HG03045 (cell line): ENCODE results near the gene DLGAP4.

ENCODE experiments used
- ATAC-seq: cut with Tn5 transposase; IDR thresholded peaks from one replicate; pipeline ENCODE4 v1.9.1; 2021; ENCODE audit warnings: mild to moderate bottlenecking, moderate library complexity; ENCODE audit not compliant: unreplicated experiment

DLGAP4 gene

GRCh38 chr20:36349384-36350170 lies 43.4 kb downstream of the DLGAP4 start:
- ATAC-seq = no peak

- ATAC-seq = no peak
These were observed 44.3 kb downstream of the DLGAP4 start for GRCh38 chr20:36350439-36350838.

GRCh38 chr20:36351937-36352336 lies 45.8 kb downstream of the DLGAP4 start:
- no peak for ATAC-seq

DNA sequence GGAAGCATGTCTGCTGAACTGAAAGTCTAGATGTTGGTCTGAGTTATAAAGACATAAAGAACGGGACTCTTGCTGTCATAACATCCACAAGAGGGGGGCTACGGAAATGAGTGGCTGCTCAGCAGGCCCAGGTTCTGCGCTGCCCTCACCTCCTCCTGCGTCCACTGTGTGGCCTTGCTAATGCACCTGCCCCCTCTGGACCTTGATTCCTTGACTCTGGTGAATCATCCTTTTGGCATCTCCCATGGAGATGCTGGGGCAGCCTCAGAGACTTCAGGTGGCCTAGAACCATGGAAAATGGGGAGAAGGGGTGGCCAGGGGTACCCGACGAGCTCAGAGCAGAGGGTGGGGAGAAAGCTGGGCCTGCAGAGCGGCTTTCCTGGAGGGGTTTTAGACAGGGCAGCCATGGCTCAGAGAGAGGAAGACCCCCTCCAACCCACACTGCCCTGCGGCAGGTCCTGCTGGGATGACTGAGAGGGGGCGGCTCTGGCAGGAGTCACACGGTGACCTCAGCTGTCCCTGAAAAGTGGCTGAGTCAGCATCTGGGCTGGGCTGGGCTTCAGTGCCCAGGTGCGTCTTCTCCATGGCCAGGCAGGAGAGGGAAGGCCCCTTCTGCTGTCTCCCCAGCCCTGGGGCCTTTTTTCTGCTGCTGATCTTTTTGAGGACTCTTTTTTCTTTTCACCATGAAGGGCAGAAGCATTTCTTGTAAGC lies 46.9 kb downstream of the DLGAP4 start:
- no peak for ATAC-seq

DNA sequence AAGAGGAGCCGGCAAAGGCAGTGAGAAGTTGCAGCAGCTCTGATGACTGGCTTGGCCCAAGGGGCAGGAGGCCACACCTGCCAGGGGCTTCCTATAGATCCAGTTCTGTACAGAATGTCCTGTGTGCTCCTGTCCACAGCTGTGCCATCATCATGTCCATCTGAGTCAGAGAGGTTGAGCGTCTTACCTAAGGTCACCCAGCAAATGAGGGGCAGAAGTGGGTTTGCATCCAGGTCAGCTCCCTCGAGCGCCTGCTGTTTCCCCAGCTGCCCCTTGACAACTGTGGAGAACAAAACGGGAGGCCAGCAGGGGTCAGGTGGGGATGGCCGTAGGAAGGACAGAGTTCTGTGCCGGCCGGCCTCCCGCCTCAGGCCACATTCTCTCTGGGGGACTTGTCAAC lies 47.6 kb downstream of the DLGAP4 start:
- no peak for ATAC-seq

DNA sequence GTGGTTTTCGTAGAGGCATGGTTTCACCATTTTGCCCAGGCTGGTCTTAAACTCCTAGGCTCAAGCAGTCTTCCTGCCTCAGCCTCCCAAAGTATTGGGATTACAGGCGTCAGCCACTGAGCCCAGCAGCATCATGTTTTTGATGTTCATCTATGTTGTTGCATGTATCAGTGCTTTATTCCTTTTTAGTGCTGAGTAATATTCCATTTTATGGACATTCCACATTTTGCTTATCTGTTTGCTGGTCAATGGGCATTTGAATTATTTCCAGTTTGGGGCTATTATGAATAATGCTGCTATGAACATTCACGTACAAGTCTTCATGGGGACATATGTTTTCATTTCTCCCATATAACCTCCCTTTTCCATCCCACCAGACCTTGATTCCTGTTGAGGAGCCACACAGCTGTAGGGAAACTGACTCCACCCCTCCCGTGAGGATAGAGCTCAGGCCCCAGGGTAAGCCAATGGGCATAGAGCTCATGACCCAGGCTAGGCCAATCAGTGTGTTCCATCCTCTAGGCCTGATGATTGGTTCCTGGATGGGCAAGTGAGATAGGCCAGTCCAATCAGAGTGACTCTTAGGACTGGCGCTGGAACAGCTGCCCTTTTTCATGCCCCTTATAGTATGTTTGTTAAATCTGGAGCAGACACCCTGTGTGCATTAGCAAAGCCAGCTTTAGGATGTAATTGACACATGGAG lies 49.5 kb downstream of the DLGAP4 start:
- no peak for ATAC-seq

DNA sequence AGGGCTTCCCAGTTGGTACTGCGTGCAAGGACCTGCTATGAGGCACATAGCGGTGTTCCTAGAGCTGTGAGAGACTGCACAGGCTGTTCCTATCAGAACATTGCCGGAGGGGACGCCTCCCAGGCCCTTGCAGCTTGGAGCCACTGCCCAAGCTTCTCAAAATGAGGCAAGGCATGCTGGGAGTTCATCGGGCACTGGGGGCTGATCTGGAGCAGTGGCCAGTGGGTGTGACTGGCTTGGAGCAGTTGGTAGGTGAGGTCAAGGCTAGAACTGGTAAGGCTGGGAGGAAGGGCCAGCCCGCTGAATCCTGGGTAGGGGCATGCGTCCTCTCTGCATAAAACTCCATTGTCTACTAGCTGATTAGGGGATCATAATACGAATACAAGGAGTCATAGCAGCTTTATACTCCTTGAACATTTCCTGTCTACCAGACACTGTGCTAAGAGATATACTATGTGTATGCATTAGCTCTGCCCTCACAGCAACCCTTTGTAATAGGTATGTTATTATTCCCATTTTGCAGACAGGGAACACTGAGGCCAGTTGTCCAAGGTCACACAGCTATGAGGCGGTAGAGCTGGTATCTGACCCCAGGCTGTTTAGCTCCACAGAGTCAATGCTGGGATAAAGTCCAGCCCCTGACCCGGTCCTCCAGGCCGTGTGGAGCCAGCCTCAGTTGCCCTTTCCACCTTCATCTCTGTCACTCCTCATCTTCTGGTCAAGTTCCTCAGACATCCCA lies 53.7 kb downstream of the DLGAP4 start:
- no peak for ATAC-seq

DNA sequence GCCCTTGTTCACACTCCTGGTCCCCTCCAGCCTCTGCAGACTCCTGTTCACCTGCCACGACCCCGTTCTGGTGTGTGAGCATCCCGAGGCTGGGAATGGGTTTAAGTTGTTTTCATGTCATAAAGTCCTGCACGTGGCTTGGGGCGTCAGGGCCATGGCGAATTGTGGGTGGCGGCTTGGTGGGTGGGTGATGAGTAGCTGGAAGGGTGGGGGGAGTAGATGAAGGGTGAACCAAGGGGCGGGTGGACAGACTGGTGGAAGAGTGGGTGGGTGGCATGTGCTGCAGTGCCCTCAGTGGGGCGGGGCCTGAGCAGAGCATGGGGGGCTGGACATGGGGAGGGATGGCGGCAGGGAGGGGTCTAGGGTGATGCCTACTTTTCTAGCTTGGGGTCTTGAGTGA lies 54.3 kb downstream of the DLGAP4 start:
- ATAC-seq = no peak

- ATAC-seq = no peak
These were observed 55.3 kb downstream of the DLGAP4 start for GRCh38 chr20:36361406-36361805.

GRCh38 chr20:36362261-36362660 lies 56.1 kb downstream of the DLGAP4 start:
- ATAC-seq = no peak

- ATAC-seq = no peak
These were observed 57.0 kb downstream of the DLGAP4 start for GRCh38 chr20:36362978-36363713.

- no peak for ATAC-seq
These were observed 58.4 kb downstream of the DLGAP4 start for GRCh38 chr20:36364506-36364905.

DNA sequence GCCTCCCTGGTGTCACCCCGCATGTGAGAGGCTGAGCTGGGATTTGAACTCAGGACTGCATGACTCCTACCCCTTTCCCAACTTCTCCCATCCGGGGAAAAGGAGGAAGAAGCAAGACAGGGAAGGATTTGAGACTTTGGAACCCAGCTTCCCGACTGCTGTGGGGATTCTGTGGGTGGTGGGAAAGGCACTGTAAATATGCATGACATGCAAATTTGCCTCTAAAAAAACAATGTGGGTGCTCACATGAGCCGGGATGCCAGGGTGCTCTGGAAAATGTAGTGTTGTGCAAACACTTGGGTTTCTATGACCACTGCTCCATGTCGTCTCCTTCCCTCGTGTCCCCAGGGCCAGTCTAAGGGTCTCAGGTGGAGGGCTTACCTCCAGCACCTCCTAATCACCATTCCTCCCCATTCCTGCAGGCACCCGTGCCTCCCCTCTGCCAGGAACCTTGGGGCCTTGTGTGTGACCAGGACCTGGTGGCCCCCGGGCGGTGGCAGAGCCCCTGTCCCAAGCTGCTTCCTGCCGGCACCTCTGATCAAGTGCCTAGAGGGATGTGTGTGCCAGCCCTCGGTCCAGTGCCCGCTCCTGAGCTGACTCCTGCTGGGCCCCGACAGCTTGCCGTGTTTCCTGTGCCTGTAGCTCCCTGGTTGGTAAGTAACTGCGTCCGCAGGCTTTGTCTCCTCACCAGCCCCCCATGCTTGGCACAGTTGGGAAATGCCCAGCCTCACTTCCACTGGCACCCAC lies 60.7 kb downstream of the DLGAP4 start:
- no peak for ATAC-seq

- ATAC-seq = no peak
These were observed 61.2 kb downstream of the DLGAP4 start for GRCh38 chr20:36367370-36367745.

DNA sequence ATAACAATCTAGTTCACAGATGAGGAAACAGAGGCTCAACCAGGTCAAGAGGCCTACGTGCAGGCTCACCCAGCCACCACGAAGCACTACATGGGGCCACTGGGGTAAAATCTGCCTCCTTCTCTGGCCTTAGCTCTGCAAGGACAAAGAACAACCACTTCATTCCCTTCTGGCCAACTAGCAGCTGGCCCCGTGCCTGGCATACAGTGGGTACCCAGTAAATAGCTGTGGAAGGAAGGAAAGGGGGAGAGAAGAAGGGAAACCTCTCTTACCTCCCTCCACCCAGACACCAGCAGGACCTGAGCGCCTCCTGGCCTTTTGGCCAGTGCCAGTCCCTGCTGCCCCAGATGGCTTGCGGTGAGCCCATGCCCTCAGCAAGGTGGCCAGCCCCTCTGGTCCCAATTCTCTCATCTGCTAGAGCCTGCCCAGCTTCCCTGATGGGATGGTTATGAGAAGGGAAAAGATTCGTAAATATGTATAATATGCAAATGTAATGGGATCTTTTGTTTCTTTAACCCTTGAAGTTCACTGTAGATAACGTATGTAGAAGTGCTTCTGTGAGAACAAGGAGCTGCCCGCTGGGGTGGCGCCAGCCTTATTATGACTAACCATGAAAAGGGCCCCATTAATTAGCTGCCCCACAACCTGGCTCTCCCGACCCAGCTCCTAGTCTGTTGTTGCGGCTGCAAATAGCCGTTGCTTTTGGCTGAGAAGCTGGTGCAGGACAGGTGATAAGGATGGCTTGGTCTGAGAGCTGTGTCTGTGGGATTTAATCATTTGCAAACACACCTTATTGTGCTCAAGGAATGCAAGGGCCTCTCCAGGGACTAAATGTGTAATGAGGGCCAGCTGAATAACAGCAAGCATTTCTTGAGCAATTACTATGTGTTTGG lies 62.0 kb downstream of the DLGAP4 start:
- ATAC-seq = no peak

GRCh38 chr20:36368869-36369268 lies 62.7 kb downstream of the DLGAP4 start:
- ATAC-seq = no peak

GRCh38 chr20:36369739-36370138 lies 63.6 kb downstream of the DLGAP4 start:
- ATAC-seq = no peak

DNA sequence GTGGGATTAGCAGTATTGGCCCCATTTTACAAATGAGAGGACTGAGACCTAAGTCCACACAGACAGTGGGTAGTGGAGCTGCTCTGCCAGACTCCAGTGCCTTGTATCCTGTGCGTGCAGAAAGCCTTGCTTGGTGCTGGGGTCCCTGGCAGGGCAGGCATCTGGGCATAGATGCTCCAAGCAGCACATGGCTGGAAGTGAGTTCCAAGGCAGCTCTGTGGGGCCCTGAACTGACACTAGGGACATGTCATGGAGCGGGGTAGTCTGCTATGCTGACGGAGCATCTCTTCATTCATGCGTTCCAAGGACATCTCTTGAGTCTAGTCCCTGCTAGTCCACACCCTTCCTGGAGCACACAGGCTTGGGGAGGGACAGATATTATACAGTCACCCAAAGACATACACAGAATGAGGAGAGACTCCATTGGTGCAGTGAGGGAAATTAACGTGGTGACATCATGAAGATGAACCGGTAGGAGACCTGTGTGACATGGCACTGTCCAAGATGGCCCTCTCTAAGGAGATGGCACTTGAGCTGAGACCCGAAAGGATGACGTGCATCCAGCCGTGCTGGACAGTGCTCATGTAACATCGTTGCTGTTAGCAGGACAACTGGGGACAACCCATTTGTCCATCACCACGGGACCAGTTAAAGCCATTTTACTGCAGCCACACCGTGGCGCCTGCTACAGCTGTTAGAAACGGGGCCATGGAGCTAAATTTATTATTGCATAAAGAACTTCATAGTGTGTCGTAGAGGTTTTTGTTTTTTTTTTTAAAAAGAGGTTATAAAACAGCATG lies 65.1 kb downstream of the DLGAP4 start:
- no peak for ATAC-seq
